Measurements from ENCODE around the gene RNU7-1.

RNU7-1 gene

DNA sequence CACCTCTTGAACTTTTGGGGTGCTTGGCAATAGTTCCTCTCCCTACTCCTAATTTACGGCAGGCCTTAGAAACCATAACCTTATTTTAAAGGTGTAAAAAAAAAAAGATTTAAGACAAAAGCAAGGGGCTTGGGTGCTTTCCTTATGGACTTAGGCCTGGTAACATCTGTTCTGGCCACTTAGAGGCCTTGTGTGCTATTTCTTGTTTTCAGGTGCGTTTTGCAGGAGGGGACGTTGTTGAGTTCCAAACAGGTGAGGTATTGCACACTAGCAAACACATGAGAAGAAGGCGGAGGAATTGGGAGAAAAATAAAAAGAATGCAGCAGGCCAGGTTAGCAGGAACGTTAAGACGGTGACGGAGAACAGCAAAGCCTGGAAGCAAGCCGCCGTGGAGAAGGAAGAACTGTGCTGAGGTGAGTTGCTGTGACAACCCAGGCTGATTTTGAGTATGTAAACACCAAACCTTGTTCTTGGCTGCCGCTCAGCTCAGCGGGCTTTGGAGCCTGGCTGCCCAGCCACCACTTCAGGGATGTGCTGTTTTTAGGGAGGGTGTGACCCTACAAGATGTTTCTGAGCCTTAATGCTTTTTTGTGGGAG is 44.4 kb downstream of the RNU7-1 start:
- H3K9me3 Mint-ChIP-seq = no peaks in the 10 kb centered on the region
- TF ChIP-seq, protein P1, sequence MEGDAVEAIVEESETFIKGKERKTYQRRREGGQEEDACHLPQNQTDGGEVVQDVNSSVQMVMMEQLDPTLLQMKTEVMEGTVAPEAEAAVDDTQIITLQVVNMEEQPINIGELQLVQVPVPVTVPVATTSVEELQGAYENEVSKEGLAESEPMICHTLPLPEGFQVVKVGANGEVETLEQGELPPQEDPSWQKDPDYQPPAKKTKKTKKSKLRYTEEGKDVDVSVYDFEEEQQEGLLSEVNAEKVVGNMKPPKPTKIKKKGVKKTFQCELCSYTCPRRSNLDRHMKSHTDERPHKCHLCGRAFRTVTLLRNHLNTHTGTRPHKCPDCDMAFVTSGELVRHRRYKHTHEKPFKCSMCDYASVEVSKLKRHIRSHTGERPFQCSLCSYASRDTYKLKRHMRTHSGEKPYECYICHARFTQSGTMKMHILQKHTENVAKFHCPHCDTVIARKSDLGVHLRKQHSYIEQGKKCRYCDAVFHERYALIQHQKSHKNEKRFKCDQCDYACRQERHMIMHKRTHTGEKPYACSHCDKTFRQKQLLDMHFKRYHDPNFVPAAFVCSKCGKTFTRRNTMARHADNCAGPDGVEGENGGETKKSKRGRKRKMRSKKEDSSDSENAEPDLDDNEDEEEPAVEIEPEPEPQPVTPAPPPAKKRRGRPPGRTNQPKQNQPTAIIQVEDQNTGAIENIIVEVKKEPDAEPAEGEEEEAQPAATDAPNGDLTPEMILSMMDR (IDR thresholded peaks at IDR 0.05; ENCODE audit: unreplicated experiment in 3 of 3) = no peak
- no peaks in the 10 kb centered on the region for H3K4me1 Mint-ChIP-seq
- peaks cover 35% of the 10 kb centered on the region for H3K36me3 Mint-ChIP-seq (ENCODE audit: low read depth)
- H3K4me3 Mint-ChIP-seq = no peak overlapping the region
- H3K27me3 Mint-ChIP-seq (ENCODE audit: low read depth) = no peaks in the 10 kb centered on the region
- H3K27ac Mint-ChIP-seq = no peak overlapping the region

Measured in nephron (organoid).